Ishikawa (cell line): Measurements from ENCODE around the gene ITIH6.

Experiments
- CEBPB ChIP-seq: IDR thresholded peaks from 2 replicates; pipeline ENCODE4 v1.6.1; 2012
- CREB1 ChIP-seq: IDR thresholded peaks from 2 replicates; pipeline ENCODE4 v1.6.1; 2012; ENCODE audit warnings: low read depth
- EGR1 ChIP-seq: IDR thresholded peaks from 2 replicates; pipeline ENCODE4 v1.6.1; 2012
- EP300 ChIP-seq: IDR thresholded peaks from 2 replicates; pipeline ENCODE4 v1.6.1; 2012; ENCODE audit warnings: borderline replicate concordance
- FOXM1 ChIP-seq: IDR thresholded peaks from 2 replicates; pipeline ENCODE4 v1.6.1; 2012; ENCODE audit warnings: low read depth, borderline replicate concordance
- MAX ChIP-seq: IDR thresholded peaks from 2 replicates; pipeline ENCODE4 v1.6.1; 2012
- NFIC ChIP-seq: IDR thresholded peaks from 2 replicates; pipeline ENCODE4 v1.6.1; 2012
- RAD21 ChIP-seq: IDR thresholded peaks from 2 replicates; pipeline ENCODE4 v1.6.1; 2012; ENCODE audit warnings: low read depth
- REST ChIP-seq: IDR thresholded peaks from 2 replicates; pipeline ENCODE4 v1.6.1; 2012; ENCODE audit warnings: low read depth, mild to moderate bottlenecking
- TAF1 ChIP-seq: IDR thresholded peaks from 2 replicates; pipeline ENCODE4 v1.6.1; 2012; ENCODE audit warnings: low read depth, mild to moderate bottlenecking
- TCF12 ChIP-seq: IDR thresholded peaks from 2 replicates; pipeline ENCODE4 v1.6.1; 2012; ENCODE audit warnings: low read depth
- TEAD4 ChIP-seq: IDR thresholded peaks from 2 replicates; pipeline ENCODE4 v1.6.1; 2012
- USF1 ChIP-seq: IDR thresholded peaks from 2 replicates; pipeline ENCODE4 v1.6.1; 2012
- YY1 ChIP-seq: IDR thresholded peaks from 2 replicates; pipeline ENCODE4 v1.6.1; 2012; ENCODE audit warnings: low read depth
- ZBTB7A ChIP-seq: IDR thresholded peaks from 2 replicates; pipeline ENCODE4 v1.6.1; 2012; ENCODE audit warnings: low read depth

Gene ITIH6

GRCh38 chrX:54745676-54746075 is 52.4 kb downstream of the ITIH6 start:
- TF ChIP-seq CEBPB (no peak), TEAD4 (no peak), ZBTB7A (no peak), USF1 (no peak), CREB1 (no peak), MAX (no peak)

DNA sequence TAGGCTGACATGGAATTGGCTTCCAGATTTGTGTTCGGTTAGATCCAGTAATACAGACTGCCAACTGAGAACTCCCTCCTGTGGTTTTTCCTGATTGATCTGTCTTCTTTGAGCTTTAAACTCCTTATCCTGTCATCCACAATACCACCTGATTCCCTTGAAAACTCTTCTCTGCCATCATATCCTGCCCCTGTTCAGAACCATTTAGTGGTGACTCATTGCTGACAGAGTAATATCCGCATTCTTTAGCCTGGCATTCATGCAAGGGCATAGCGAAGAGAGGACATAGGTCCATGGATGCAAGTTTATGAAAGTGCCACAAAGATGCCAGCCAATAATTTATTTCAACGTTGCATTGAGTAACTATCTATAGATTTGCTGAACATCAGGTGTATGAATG is 76.6 kb downstream of the ITIH6 start:
- TF ChIP-seq YY1 (no peak), ZBTB7A (no peak), CEBPB (no peak), MAX (no peak), TEAD4 (no peak), TAF1 (no peak), CREB1 (no peak), EP300 (no peak), TCF12 (no peak), RAD21 (no peak), NFIC (no peak), EGR1 (no peak)

DNA sequence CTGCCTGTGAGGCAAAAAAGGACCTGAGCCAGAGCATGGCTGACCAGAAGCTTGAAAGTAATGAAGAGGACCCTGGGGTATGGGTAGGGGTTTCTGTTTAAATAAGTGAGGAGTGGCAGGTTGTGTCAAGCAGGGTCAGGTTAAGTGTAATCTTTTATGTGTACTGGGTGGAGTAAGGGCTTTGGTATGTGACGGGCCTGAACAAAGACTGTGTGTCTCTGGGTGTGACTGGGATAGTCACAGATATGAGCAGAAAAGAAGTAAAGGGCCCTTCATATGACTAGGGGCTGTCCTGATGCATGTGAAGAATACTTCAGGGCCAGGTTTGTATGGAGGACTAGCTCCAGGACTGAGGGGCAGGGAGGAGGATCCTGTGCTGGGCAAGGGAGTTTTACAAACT is 82.4 kb downstream of the ITIH6 start:
- TF ChIP-seq USF1 = no peak
- no peak for TF ChIP-seq NFIC
- TF ChIP-seq CREB1 = no peak
- no peak for TF ChIP-seq TAF1
- TF ChIP-seq REST = no peak
- TF ChIP-seq EP300 = no peak
- TF ChIP-seq MAX = no peak
- no peak for TF ChIP-seq EGR1
- TF ChIP-seq CEBPB = no peak
- TF ChIP-seq TCF12 = no peak
- no peak for TF ChIP-seq TEAD4
- no peak for TF ChIP-seq ZBTB7A

DNA sequence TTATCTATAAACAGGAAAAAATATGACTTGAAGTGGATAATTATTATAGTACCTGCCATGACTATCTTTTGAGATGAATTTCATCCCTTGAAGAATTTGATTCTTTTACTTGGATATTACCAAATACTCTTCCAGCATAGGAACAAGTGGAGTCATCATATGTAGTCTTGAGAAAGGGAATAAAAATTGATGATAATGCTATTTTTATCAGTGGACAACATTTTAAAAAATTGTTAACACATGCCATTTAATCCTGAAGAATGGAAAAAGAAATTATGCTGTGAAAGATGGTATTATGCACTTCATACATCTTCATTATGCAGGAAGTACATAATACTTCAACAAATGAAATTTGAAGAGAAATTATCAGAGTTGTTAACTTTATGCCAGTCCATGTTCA is 83.6 kb downstream of the ITIH6 start:
- TF ChIP-seq YY1 (no peak), CREB1 (no peak), MAX (no peak), FOXM1 (no peak), USF1 (no peak), ZBTB7A (no peak), NFIC (no peak), TCF12 (no peak), REST (no peak), RAD21 (no peak), CEBPB (no peak)

- TF ChIP-seq USF1 (no peak), RAD21 (no peak), FOXM1 (no peak), NFIC (no peak), TAF1 (no peak), TCF12 (no peak), EP300 (no peak), REST (no peak), ZBTB7A (no peak), CREB1 (no peak)
Measured at GRCh38 chrX:54711735-54712134, 86.3 kb downstream of the ITIH6 start.
